Kidney glomerular epithelial cell (primary cell): ENCODE data around the gene BRD2.

Experiments used
- DNase-seq: peaks from one replicate; lab custom pipeline; 2025; lab: John Stamatoyannopoulos, UW

The BRD2 gene

DNA sequence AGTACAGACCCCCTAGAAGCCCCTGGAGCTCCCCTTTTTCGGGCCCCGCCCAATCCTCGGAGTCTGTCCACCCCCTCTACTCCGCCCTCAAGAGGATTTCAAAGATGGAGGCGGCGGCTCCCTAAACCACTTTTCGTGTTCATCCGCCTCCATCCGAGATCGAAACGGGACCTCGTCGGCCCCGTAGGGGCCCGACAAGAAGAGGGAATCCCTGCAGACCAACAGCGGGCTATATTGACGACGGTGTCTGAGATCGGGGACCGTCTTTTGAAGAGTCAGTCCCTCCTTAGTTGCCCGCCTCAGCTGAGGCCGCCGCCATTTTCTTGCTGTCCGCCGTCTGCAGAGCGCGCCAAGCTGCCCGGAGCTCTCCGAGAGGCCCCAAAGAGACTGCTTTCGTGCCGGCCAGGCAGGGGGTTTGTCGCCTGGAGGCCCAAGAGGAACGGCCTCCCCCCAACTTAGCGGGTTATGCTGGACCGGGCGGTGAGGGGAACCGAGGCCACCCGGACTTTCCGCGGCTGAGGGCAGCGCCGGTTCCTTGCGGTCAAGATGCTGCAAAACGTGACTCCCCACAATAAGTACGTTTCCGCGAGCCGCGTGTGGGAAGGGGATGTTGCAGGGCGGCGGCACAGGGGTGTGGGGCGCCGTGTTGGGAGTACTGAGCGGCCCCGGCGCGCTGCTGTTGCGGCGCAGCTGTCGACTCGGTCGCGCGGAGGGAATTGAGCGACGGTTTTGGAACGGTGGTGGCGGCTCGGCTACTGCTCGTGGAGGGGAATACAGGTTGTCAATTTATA lies 4.2 kb downstream of the BRD2 start:
- DNase-seq = peak; percentile 63

DNA sequence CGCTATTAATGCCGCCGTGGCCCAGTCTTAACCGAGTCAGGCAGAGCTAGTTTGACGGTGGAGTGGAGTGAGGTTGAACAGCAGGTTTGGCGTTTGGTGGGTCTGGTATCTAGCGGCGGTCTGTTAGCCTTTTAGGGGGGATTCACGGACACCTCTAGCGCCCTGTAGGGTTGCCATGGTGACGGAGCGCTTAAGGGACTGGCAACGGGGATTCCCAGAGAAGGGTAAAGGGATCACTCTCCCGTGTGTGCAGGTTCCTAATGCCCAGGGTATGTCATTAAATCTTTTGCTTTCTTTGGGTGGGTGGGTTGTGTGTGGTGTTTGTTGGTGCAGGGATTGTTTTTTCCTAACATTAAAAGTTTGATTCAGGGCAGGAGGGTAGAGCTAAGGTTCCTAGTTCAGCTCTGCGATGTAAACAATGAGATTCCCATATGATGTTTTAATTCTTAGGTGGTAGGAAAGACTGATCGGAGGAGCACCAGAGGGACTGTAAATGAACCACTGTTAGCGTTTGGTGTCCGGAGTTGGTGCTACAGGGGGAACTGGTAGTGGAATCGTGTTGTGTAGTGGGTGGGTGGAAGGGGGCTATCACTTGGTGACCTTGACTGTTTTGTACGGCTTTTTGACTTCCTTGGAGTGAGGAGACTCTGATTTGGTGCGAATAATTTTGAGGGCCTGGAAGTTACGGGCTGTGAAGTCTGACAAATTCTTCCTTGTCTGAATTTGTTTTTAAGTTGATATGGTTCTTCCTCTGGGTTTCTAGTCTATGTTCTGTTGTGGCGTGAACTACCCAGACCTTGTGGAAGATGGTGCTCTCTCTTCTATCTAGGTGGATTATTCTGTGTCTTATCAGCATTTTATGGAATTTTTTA lies 5.0 kb downstream of the BRD2 start:
- DNase-seq = peak; percentile 8

DNA sequence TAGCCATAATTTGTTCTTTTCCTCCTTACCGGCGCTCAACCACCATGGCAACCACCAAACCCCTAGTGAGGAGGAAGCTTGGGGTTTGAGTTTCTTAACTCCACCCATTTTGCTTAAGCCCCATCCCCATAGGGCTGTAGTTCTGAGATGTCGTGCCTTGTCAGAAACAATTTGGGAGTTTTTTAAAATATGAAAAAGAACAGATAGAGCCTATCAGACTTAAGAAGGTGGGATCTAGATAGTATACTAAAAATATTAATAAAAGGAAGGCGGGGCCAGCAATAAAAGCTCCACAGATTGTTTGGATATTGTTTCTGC lies 5.6 kb downstream of the BRD2 start:
- DNase-seq = peak; percentile 43

DNA sequence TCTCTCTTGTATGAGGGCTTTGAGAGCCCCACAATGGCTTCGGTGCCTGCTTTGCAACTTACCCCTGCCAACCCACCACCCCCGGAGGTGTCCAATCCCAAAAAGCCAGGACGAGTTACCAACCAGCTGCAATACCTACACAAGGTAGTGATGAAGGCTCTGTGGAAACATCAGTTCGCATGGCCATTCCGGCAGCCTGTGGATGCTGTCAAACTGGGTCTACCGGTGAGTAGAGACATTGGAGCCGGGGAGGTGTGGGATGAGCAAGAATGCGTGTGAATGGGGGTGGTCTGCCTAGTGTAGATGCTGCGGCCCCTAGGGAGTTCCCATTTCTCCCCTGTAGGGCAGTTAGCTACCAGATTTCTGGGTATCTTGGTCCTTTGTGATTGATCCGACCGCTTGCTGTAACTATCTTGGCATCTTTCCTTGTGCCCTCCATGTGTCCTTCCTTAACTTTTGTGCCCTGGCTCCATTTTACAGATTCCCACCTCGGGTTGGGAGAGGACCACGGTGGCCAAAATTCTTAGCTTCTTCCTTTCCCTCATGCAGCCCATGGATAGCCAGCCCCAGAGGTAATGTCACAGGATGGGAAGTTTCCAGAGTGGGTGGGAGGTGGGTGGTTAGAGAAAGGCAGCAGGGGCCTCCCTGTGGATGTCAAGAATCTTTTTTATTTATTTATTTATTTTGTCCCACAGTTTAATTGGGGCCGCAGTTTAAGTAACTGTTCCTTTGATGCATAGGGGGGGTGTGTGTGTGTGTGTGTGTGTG lies 6.3 kb downstream of the BRD2 start:
- no peak for DNase-seq

DNA sequence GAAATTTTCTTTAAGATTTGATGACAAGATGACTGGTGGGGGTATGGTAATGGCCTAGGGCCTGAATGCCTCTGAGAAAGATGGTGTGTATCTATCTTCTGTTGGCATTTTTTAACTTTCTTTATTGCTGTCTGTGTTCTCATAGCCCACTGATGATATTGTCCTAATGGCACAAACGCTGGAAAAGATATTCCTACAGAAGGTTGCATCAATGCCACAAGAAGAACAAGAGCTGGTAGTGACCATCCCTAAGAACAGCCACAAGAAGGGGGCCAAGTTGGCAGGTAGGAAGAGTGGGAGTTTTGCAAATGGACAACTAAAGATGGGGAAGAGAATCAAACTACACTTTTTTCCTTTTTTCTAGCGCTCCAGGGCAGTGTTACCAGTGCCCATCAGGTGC lies 7.5 kb downstream of the BRD2 start:
- DNase-seq = no peak

DNA sequence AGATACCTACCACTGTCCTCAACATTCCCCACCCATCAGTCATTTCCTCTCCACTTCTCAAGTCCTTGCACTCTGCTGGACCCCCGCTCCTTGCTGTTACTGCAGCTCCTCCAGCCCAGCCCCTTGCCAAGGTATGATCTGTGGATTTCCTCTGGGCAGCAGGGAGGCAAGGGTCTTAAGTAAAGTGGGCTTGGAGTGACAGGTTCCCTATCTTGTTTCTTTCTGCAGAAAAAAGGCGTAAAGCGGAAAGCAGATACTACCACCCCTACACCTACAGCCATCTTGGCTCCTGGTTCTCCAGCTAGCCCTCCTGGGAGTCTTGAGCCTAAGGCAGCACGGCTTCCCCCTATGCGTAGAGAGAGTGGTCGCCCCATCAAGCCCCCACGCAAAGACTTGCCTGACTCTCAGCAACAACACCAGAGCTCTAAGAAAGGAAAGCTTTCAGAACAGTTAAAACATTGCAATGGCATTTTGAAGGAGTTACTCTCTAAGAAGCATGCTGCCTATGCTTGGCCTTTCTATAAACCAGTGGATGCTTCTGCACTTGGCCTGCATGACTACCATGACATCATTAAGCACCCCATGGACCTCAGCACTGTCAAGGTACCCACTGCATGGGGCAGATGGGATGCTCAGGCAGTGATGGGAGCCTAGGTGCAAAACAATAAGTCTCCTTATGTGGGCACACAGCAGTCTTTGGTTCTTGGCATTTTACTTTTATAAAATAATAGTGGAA lies 8.1 kb downstream of the BRD2 start:
- no peak for DNase-seq

DNA sequence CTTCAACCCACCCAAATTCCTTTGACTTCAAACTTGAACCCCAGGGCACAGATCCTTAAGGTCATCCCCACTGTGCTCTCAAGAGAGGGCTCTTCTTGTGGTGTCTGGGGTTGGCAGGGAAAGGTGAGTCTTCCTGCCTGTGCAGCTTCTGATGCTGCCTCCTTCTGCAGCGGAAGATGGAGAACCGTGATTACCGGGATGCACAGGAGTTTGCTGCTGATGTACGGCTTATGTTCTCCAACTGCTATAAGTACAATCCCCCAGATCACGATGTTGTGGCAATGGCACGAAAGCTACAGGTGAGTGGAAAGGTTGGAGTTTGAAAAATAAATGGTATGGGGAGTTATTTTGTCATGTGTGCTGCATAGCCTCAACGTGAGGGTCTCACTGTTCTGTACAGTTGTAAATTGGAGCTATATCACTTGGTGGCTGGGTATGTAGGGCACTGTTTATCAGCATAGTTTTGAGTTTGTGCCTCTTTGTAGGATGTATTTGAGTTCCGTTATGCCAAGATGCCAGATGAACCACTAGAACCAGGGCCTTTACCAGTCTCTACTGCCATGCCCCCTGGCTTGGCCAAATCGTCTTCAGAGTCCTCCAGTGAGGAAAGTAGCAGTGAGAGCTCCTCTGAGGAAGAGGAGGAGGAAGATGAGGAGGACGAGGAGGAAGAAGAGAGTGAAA lies 9.0 kb downstream of the BRD2 start:
- DNase-seq = no peak

DNA sequence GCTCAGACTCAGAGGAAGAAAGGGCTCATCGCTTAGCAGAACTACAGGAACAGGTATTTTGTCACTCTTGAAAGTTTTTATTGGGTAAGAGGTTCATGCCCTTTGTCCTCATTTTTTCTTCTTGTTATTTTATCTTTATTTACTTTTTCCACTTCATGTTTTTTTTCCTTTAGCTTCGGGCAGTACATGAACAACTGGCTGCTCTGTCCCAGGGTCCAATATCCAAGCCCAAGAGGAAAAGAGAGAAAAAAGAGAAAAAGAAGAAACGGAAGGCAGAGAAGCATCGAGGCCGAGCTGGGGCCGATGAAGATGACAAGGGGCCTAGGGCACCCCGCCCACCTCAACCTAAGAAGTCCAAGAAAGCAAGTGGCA lies 9.5 kb downstream of the BRD2 start:
- DNase-seq = no peak

DNA sequence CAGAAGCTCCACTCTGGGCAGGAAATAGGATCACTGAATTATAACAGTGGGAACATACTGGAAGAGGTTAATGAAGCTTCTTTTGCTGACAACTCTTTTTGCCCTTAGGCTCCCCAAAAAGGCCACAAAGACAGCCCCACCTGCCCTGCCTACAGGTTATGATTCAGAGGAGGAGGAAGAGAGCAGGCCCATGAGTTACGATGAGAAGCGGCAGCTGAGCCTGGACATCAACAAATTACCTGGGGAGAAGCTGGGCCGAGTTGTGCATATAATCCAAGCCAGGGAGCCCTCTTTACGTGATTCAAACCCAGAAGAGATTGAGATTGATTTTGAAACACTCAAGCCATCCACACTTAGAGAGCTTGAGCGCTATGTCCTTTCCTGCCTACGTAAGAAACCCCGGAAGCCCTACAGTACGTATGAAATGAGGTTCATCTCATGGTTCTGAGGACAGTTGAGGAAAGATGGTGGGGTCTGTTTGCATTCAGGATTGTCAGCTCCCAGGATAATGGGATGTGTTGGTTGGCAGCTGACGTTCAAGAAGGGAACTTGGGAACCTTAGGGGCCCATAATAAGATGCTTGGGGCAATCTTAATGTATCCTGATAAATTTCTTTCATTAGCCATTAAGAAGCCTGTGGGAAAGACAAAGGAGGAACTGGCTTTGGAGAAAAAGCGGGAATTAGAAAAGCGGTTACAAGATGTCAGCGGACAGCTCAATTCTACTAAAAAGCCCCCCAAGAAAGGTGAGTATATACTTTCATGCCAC lies 11.5 kb downstream of the BRD2 start:
- DNase-seq = no peak

DNA sequence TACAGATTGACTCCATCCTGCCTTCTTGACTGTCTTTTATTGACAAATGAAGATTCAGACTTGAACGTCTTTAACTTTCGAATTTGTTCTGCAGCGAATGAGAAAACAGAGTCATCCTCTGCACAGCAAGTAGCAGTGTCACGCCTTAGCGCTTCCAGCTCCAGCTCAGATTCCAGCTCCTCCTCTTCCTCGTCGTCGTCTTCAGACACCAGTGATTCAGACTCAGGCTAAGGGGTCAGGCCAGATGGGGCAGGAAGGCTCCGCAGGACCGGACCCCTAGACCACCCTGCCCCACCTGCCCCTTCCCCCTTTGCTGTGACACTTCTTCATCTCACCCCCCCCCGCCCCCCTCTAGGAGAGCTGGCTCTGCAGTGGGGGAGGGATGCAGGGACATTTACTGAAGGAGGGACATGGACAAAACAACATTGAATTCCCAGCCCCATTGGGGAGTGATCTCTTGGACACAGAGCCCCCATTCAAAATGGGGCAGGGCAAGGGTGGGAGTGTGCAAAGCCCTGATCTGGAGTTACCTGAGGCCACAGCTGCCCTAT lies 12.2 kb downstream of the BRD2 start:
- peak; percentile 10 for DNase-seq

DNA sequence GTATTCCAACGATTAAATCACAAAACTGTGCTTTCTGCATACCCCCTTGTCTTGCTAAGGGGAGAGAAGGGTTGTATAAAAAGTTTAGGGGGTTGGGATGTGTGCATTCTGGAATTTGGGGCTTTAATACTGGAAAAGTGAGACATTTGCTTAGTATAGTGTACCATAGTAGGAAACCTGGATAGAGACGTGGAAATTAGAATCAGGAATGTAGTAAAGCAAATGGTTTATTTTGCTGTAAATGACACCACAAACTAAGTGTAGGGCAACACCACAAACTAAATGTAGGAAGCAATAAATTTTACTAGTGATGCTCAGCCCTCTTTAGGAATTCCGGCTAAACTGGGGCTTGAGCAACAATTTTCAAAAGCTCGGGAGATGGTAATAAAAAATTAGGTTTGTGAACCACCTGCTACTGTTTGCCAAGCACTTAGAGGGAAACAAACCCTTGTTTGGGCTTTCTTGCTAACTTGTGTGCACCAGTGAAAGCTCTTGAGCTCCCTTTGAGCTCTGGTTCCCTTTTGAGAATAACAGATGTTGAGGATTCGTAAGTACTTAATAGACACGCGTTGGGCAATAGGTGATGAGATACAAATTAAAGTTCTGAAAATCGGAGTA lies 13.8 kb downstream of the BRD2 start:
- no peak for DNase-seq

DNA sequence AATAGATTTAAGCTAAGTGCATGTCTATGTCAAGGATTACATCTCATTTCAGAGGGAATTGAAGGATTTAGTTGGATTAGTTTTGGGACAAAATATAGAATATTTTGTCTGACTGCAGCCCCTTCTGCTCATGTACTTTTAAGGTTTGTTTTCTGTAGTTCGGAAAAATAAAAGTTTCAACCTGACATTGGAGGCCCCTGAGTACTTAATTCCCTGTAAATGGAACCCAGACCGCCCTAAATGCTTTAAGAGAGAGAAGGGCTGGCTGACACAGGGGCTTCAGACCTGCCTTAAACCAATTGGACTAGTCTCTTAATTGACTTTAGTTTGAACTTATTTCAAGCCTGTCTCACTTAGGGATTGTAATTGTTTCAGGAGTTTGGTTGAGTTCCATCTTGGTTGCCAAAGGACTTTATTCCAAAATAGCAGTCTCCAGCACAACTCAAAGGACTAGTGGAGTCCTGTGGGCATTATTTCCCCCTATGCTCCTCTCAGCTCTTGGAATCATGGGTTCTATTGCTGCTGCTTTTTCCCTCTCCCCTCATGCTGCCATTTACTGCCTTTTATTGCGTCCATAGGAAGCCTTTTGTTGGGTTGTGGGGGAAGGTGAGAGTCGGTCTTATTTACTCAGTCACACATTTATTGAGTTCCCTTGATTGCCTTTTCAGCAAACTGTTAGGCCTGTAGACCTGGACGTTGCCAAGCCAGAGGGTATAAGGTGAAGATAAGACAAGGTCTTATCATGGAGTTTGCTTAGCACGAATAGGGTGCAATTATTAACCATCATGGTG lies 14.5 kb downstream of the BRD2 start:
- DNase-seq = no peak

DNA sequence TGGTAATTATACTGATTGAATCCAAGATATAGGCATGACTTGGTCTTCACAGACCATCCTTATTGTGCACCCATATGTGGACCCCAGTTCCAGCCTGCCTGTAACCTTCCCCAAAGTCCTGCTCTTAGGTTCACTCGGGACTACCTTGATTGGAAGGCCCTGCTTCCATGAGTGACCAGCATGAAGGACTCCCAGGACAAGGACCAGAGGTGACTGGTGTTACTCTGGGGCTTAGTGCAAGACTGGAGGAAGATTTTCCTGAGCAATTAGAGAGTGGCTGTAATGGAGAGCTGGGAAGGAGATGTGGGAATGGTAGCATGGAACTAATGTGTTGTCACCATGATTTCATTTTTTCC lies 15.1 kb downstream of the BRD2 start:
- DNase-seq = no peak

DNA sequence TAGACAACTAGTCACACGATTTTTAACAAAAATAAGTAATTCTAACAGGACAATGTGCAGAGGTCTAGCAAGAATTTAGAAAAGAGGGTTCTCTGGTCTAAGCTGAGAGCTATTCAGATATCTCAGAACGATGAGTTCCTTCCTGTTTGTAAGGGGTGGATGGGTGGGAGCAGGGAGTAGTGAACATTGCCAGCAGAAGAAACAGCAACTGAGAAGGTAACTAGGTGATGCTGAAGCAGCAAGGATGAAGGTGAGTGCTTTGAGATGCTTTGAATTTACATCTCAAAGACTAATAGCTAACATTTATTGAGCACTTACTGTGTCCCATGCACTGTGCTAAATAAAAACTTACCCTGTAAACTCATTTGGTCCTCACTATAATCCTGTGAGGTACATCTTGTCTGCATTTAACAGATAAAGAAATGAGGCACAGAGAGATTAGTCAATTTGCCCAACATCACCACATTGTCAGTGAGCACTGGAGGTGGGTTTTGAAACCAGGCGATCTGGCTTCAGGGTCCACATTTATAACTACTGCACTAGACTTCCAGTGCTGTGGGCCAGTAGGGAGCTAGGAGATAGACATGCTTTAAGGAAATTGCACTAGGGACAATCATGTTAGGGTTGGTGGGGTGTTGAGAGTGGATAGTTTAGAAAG lies 15.7 kb downstream of the BRD2 start:
- DNase-seq = no peak

DNA sequence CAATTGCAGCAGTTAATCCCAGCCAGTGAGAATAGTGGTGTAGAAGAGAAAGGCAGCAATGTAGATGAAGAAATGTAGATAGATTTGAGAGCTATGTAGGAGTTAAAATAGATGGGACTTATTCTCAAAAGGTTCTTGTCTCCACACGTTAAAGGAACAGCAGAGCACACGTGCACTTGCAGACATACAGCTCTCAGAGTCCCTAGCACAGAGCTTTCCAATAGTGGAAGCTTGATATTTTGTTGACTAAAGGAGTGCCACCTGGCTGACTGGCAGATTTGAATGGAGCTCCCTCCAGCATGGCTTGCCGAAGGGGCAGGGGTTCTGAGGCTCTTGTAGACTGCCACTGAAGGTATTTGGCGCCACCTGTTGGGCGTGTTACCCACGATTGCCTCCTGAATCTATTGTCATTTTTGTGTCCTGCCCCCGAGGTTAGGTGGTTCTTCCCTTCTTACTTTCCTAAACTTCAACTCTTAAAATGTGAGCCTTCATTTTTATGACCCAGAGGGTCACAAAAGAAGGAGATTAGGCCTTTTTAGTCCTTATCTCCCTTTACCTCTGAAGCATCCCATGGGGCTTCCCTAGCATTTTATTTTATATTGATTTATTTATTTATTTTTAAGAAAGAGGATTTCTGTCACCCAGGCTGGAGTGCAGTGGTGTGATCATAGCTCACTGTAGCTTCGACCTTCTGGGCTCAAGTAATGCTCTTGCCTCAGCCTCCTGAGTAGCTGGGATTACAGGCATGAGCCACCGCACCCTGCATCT lies 16.4 kb downstream of the BRD2 start:
- DNase-seq = peak; percentile 75

DNA sequence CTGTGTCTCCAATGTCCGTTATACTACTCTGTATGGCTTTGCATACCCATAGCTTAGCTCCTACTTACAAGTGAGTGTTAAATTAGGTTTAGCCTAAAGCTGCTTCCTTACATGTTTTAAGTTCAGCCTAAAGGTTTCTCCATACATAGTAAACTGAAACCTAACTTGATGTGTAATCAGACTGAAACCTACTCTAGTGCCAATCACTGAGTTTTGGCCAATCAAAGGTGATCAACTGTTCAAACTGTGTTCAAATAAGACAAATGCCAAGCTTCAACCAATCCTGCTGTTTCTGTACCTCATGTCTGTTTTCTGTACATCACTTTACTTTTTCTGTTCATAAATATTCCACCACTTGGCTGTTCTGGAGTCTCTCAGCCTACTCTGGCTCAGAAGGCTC lies 21.0 kb downstream of the BRD2 start:
- DNase-seq = no peak

DNA sequence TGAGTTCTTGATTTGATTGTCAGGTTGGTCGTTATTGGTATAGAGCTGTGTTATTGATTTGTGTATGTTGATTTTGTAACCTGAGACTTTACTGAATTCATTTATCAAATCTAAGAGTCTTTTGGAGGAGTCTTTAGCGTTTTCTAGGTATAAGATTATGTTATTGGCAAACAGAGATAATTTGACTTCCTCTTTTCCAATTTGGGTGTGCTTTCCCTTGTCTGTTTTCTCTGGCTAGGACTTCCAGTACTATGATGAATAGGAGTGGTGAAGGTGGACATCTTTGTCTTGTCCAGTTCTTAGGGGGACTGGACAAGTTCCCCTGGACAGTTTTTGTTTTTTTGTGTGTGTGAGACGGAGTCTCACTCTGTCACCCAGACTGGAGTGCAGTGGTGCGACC lies 23.6 kb downstream of the BRD2 start:
- no peak for DNase-seq

DNA sequence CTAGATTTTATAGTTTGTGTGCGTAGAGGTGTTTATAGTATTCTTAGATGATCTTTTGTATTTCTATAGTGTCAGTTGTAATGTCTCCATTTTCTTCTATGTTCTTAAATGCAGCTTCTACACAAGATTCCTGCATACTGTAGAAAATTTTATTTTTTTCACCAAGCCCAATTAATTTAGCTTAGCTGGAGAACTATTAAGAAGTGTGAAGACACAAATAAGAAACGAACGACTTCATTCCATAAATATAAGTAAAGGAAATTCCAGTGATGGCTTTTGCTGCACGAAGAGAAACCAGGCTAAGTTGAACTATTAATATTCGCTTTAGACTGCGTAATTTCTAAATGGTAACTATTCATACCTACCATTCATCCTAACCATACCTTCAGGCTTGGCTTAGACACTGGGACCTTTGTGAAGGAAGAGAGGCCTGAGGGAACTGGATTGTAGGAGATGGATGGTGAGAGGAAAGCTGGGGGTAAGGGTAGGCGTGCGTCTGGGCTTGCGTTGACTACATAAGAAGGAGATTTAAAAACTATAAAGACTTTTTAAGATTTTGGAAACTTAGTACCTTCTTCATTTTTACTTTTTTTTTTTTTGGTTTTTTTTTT lies 25.1 kb downstream of the BRD2 start:
- no peak for DNase-seq
